GM18517 (cell line): ENCODE results near the gene CDKAL1.
A peak's percentile ranks its signal among the peaks of the same experiment; 100 is the strongest.

Experiments used
- ATAC-seq: cut with Tn5 transposase; IDR thresholded peaks from one replicate; pipeline ENCODE4 v1.9.1; 2021; ENCODE audit warnings: mild to moderate bottlenecking, moderate library complexity; ENCODE audit not compliant: unreplicated experiment

The CDKAL1 gene

GRCh38 chr6:20868397-20869096 is 334.3 kb downstream of the CDKAL1 start:
- ATAC-seq = no peak

GRCh38 chr6:20870021-20870420 is 335.8 kb downstream of the CDKAL1 start:
- no peak for ATAC-seq

- ATAC-seq = no peak
Observed at GRCh38 chr6:20870493-20870892, 336.2 kb downstream of the CDKAL1 start.

- ATAC-seq = no peak
Observed at GRCh38 chr6:20873425-20874190, 339.4 kb downstream of the CDKAL1 start.

GRCh38 chr6:20875369-20875963 is 341.2 kb downstream of the CDKAL1 start:
- ATAC-seq = no peak

GRCh38 chr6:20876036-20876435 is 341.8 kb downstream of the CDKAL1 start:
- no peak for ATAC-seq

GRCh38 chr6:20876561-20876960 is 342.3 kb downstream of the CDKAL1 start:
- no peak for ATAC-seq

- ATAC-seq = peak; percentile 98
Observed at GRCh38 chr6:20877008-20877937, 343.0 kb downstream of the CDKAL1 start.

- ATAC-seq = no peak
Observed at GRCh38 chr6:20879121-20879520, 344.9 kb downstream of the CDKAL1 start.

- ATAC-seq = no peak
Observed at GRCh38 chr6:20879526-20879925, 345.3 kb downstream of the CDKAL1 start.

GRCh38 chr6:20881365-20881764 is 347.1 kb downstream of the CDKAL1 start:
- ATAC-seq = no peak

GRCh38 chr6:20882014-20882413 is 347.8 kb downstream of the CDKAL1 start:
- ATAC-seq = no peak

GRCh38 chr6:20885076-20885475 is 350.8 kb downstream of the CDKAL1 start:
- ATAC-seq = no peak

GRCh38 chr6:20891161-20891560 is 356.9 kb downstream of the CDKAL1 start:
- no peak for ATAC-seq

- no peak for ATAC-seq
Observed at GRCh38 chr6:20892365-20892764, 358.1 kb downstream of the CDKAL1 start.

- no peak for ATAC-seq
Observed at GRCh38 chr6:20893412-20893811, 359.2 kb downstream of the CDKAL1 start.

GRCh38 chr6:20900389-20901160 is 366.3 kb downstream of the CDKAL1 start:
- peak; percentile 85 for ATAC-seq

- ATAC-seq = no peak
Observed at GRCh38 chr6:20905377-20905776, 371.1 kb downstream of the CDKAL1 start.

- ATAC-seq = no peak
Observed at GRCh38 chr6:20906945-20907344, 372.7 kb downstream of the CDKAL1 start.

- ATAC-seq = no peak
Observed at GRCh38 chr6:20907486-20908071, 373.3 kb downstream of the CDKAL1 start.
